T1000 (cell line): ENCODE data around the gene PLA2G4A.

Experiments used
- DNase-seq: peaks from one replicate; lab custom pipeline; 2025; ENCODE audit warnings: mixed read lengths; lab: John Stamatoyannopoulos, UW

PLA2G4A gene

GRCh38 chr1:187027253-187027652 lies 198.5 kb downstream of the PLA2G4A start:
- peak; percentile 47 for DNase-seq

- no peak for DNase-seq
Observed at GRCh38 chr1:187032316-187032981, 203.7 kb downstream of the PLA2G4A start.

GRCh38 chr1:187032982-187033692 lies 204.4 kb downstream of the PLA2G4A start:
- no peak for DNase-seq

- no peak for DNase-seq
Observed at GRCh38 chr1:187033693-187034390, 205.1 kb downstream of the PLA2G4A start.

- no peak for DNase-seq
Observed at GRCh38 chr1:187034501-187034900, 205.8 kb downstream of the PLA2G4A start.

- no peak for DNase-seq
Observed at GRCh38 chr1:187037973-187038553, 209.3 kb downstream of the PLA2G4A start.
